K562 (cell line): ENCODE measurements around the gene ZFHX2. TPM values are rescaled to one million over a fixed set of nuclear protein-coding genes. Genes with fewer than 3 reads are reported as not detected.

Experiments
- C11orf30 ChIP-seq: fragments of 450-650 bp; IDR thresholded peaks from 2 replicates; pipeline ENCODE4 v1.6.1; 2016; ENCODE audit warnings: low read depth, mild to moderate bottlenecking
- CEBPG ChIP-seq, 3 experiments: fragments of 200-800 bp in 1 of 3; sonication (Bioruptor generic) in 1 of 3; sonication (generic) in 1 of 3; formaldehyde crosslinking in 1 of 3; IDR thresholded peaks in 2 of 3; conservative IDR thresholded peaks in 1 of 3; 2 replicates each; pipeline versions ENCODE4 v1.6.1 to v1.8.0; 2016 to 2022; ENCODE audit warnings: missing compliant biosample characterization in 2 of 3, missing genetic modification characterization in 2 of 3, mild to moderate bottlenecking in 1 of 3, missing genetic modification reagents in 1 of 3
- CREM ChIP-seq: IDR thresholded peaks from 2 replicates; pipeline ENCODE4 v1.6.1; 2014; ENCODE audit warnings: antibody characterized with exemption, low read depth
- DIDO1 ChIP-seq: fragments of 450-650 bp; IDR thresholded peaks from 2 replicates; pipeline ENCODE4 v1.6.1; 2016; ENCODE audit warnings: low read depth, missing biosample characterization, missing genetic modification characterization
- E2F3 ChIP-seq: fragments of 250-450 bp; sonication (Bioruptor Pico); IDR thresholded peaks from 2 replicates; pipeline ENCODE4 v1.4.0; 2020; ENCODE audit warnings: mild to moderate bottlenecking
- ELF2 ChIP-seq: fragments of 250-450 bp; sonication (Bioruptor Pico); IDR thresholded peaks from 2 replicates; pipeline ENCODE4 v1.5.0; 2021; ENCODE audit warnings: mild to moderate bottlenecking
- GABPB1 ChIP-seq: sonication (generic); formaldehyde crosslinking; IDR thresholded peaks from 2 replicates; pipeline ENCODE4 v1.8.0; 2022; ENCODE audit warnings: mild to moderate bottlenecking, missing genetic modification reagents
- MAZ ChIP-seq, 2 experiments: fragments of 450-650 bp in 1 of 2; sonication (generic) in 1 of 2; formaldehyde crosslinking; IDR thresholded peaks in 1 of 2; conservative IDR thresholded peaks in 1 of 2; 2 replicates each; pipeline versions ENCODE4 v1.4.0 to v1.5.0; 2020; ENCODE audit warnings: mild to moderate bottlenecking in 1 of 2, missing genetic modification reagents in 1 of 2
- NR2C1 ChIP-seq, 2 experiments: fragments of 450-650 bp; IDR thresholded peaks; 2 replicates each; pipeline ENCODE4 v1.6.1; 2017; ENCODE audit warnings: mild to moderate bottlenecking in 2 of 2, antibody characterized with exemption in 1 of 2, inconsistent platforms in 1 of 2, missing compliant biosample characterization in 1 of 2, missing genetic modification characterization in 1 of 2
- PHF8 ChIP-seq: fragments of 200-600 bp; sonication (generic); IDR thresholded peaks from 2 replicates; pipeline ENCODE4 v1.6.1; 2012; ENCODE audit warnings: mixed run types, mild to moderate bottlenecking, inconsistent platforms, low read length, moderate library complexity, borderline replicate concordance
- RFX1 ChIP-seq: fragments of 450-650 bp; IDR thresholded peaks from 2 replicates; pipeline ENCODE4 v1.6.1; 2016; ENCODE audit warnings: mild to moderate bottlenecking, moderate library complexity
- RUNX1 ChIP-seq: sonication (generic); IDR thresholded peaks from 2 replicates; pipeline ENCODE4 v1.6.1; 2016; ENCODE audit warnings: antibody characterized with exemption, low read depth
- SAP30 ChIP-seq: fragments of 200-600 bp; sonication (generic); IDR thresholded peaks from 2 replicates; pipeline ENCODE4 v1.6.1; 2012; ENCODE audit warnings: borderline replicate concordance, low read depth, mild to moderate bottlenecking, moderate library complexity, low read length, control low read depth, inconsistent platforms; ENCODE audit not compliant: insufficient read depth, poor library complexity, severe bottlenecking
- SIN3A ChIP-seq, 2 experiments: fragments of 150-350 bp in 1 of 2; IDR thresholded peaks; 2 replicates each; pipeline ENCODE4 v1.6.1; 2011 to 2016; ENCODE audit warnings: borderline replicate concordance in 2 of 2, low read depth in 2 of 2, low read length in 2 of 2, mild to moderate bottlenecking in 2 of 2, moderate library complexity in 2 of 2; ENCODE audit not compliant: control insufficient read depth in 1 of 2
- ZBTB17 ChIP-seq: fragments of 450-650 bp; formaldehyde crosslinking; IDR thresholded peaks from 2 replicates; pipeline ENCODE4 v1.4.0; 2020; ENCODE audit warnings: mild to moderate bottlenecking
- ZNF165 ChIP-seq: fragments of 250-450 bp; sonication (Bioruptor Pico); IDR thresholded peaks from 2 replicates; pipeline ENCODE4 v1.4.0; 2020; ENCODE audit warnings: borderline replicate concordance
- ZNF347 ChIP-seq: fragments of 450-650 bp; formaldehyde crosslinking; IDR thresholded peaks from 2 replicates; pipeline ENCODE4 v1.4.0; 2020; ENCODE audit warnings: low read depth, mild to moderate bottlenecking, moderate library complexity
- ZNF644 ChIP-seq: fragments of 200-800 bp; sonication (Bioruptor generic); IDR thresholded peaks from 2 replicates; pipeline ENCODE4 v1.6.1; 2016; ENCODE audit warnings: low read depth, missing genetic modification characterization, missing compliant biosample characterization
- polyA plus RNA-seq, 8 experiments: library from polyadenylated mRNA; depleted of rRNA in 4 of 8; stranded (reverse) in 5 of 8; unstranded in 3 of 8; fragments of >200 nt; fragmentation: Nextera tagmentation in 2 of 8; fragmentation: Illumina TruSeq in 1 of 8; extraction: Ambion mirVana in 2 of 8; extraction: Trizol in 1 of 8; gene quantifications; 2 replicates each; pipeline versions ENCODE4 v1.2.1 to v1.2.3, GENCODE V29; 2011 to 2014; ENCODE audit warnings: inconsistent platforms in 1 of 8, missing spikeins in 1 of 8
- total RNA-seq, 7 experiments: library from RNA; depleted of rRNA in 6 of 7; stranded (reverse); fragments of >200 nt in 6 of 7; fragmentation: Illumina TruSeq in 2 of 7; extraction: Trizol in 2 of 7; gene quantifications; 2 replicates each; pipeline versions ENCODE4 v1.2.1 to v1.2.3, GENCODE V29; 2011 to 2021; ENCODE audit warnings: low replicate concordance in 1 of 7
- TF ChIP-seq, protein P1 (sequence below): fragments of 450-650 bp; IDR thresholded peaks from 2 replicates; pipeline ENCODE4 v1.6.1; 2017; ENCODE audit warnings: antibody characterized with exemption, mild to moderate bottlenecking
- TF ChIP-seq, protein P2 (sequence below): conservative IDR thresholded peaks from 2 replicates; pipeline ENCODE4 v1.6.1; 2011; ENCODE audit warnings: low read depth, mild to moderate bottlenecking, low read length; ENCODE audit not compliant: control insufficient read depth

The ZFHX2 gene
- total and polyA plus RNA-seq, 9 of the 15 experiments (the other 6 are each of a cell fraction or from before 2014, with no cell fraction given): 0.06 to 0.11 (median 0.11) TPM; not detected in 4

DNA sequence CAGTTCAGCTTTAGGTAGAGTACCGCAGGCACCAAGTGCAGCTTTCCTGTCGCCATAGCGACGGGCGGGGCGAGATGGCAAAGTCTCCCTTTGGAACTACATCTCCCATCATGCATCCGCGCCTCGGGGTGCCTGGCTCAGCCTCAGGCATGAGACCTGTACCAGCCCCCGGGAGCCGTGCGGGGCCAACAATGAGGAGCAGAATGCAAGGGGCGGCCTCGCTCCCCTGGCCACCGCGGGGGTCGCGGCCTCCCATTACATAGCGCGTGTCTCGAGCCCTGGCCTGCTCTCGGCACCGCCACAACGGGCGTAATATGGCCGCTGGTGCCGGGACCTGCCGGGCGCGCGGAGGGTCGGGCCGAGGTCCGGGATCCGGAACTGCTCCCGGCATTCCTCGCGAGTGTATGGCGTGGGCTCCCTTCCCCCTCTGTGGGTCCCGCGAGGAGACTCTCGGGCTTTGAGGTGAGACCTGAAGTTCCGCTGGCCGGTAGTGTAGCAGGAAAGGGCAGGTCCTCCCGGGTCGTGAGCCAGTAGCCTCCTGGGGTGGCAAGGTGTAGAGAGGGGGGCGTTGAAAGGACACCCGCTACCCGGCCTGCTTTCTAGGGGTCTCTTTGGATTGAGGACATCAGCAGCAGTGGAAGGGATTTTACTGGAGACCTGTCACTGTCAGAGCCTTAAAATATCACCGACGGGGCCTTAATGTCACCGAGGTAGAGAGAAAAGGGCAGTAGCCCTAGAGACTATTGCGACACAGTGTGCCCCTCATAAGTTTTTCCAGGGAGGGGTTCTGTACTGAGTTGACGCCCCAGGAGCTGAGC, 4.5 kb upstream of the ZFHX2 start, which contains the start of gene THTPA (continued):
- TF ChIP-seq SIN3A (IDR thresholded peaks at IDR 0.05; ENCODE audit: borderline replicate concordance in 2 of 2, control insufficient read depth in 1 of 2, low read depth in 2 of 2, low read length in 2 of 2) (peak in 1 of 2 experiments; percentile 22; a peak in 1 of 4 replicates), PHF8 (peak; percentile 78; the same call in 1 of the 2 replicates), ZNF644 (peak; percentile 56; the same call in 1 of the 2 replicates), SAP30 (no peak), RUNX1 (no peak), NR2C1 (IDR thresholded peaks at IDR 0.05) (peak; percentile 43; the same call in 1 of the 2 replicates), NR2C1 (tag; IDR thresholded peaks at IDR 0.05) (peak; percentile 74), MAZ (CRISPR knock-in tag; conservative IDR thresholded peaks at IDR 0.05 in 1 of 2, IDR thresholded peaks at IDR 0.05 in 1 of 2) (peak; percentile 69 to 70), ZNF165 (CRISPR knock-in tag) (0 out of 2 replicates have a peak, but pooled peaks have one; percentile 28), ZNF347 (CRISPR knock-in tag) (no peak), C11orf30 (peak; percentile 36; the same call in 1 of the 2 replicates), ELF2 (CRISPR knock-in tag) (0 out of 2 replicates have a peak, but pooled peaks have one; percentile 26), DIDO1 (tag) (0 out of 2 replicates have a peak, but pooled peaks have one; percentile 42), E2F3 (CRISPR knock-in tag) (no peak), CREM (peak; percentile 47), ZBTB17 (peak; percentile 63; the same call in 1 of the 2 replicates), RFX1 (peak; percentile 97), GABPB1 (peak; percentile 53; the same call in 1 of the 2 replicates), CEBPG (CRISPR knock-in tag; IDR thresholded peaks at IDR 0.05) (peak; percentile 40; the same call in 1 of the 2 replicates), CEBPG (tag; conservative IDR thresholded peaks at IDR 0.05 in 1 of 2, IDR thresholded peaks at IDR 0.05 in 1 of 2) (peak; percentile 25 to 51; a peak in 2 of 4 replicates)
- TF ChIP-seq, protein P1, sequence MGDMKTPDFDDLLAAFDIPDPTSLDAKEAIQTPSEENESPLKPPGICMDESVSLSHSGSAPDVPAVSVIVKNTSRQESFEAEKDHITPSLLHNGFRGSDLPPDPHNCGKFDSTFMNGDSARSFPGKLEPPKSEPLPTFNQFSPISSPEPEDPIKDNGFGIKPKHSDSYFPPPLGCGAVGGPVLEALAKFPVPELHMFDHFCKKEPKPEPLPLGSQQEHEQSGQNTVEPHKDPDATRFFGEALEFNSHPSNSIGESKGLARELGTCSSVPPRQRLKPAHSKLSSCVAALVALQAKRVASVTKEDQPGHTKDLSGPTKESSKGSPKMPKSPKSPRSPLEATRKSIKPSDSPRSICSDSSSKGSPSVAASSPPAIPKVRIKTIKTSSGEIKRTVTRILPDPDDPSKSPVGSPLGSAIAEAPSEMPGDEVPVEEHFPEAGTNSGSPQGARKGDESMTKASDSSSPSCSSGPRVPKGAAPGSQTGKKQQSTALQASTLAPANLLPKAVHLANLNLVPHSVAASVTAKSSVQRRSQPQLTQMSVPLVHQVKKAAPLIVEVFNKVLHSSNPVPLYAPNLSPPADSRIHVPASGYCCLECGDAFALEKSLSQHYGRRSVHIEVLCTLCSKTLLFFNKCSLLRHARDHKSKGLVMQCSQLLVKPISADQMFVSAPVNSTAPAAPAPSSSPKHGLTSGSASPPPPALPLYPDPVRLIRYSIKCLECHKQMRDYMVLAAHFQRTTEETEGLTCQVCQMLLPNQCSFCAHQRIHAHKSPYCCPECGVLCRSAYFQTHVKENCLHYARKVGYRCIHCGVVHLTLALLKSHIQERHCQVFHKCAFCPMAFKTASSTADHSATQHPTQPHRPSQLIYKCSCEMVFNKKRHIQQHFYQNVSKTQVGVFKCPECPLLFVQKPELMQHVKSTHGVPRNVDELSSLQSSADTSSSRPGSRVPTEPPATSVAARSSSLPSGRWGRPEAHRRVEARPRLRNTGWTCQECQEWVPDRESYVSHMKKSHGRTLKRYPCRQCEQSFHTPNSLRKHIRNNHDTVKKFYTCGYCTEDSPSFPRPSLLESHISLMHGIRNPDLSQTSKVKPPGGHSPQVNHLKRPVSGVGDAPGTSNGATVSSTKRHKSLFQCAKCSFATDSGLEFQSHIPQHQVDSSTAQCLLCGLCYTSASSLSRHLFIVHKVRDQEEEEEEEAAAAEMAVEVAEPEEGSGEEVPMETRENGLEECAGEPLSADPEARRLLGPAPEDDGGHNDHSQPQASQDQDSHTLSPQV: no peak
- TF ChIP-seq, protein P2, sequence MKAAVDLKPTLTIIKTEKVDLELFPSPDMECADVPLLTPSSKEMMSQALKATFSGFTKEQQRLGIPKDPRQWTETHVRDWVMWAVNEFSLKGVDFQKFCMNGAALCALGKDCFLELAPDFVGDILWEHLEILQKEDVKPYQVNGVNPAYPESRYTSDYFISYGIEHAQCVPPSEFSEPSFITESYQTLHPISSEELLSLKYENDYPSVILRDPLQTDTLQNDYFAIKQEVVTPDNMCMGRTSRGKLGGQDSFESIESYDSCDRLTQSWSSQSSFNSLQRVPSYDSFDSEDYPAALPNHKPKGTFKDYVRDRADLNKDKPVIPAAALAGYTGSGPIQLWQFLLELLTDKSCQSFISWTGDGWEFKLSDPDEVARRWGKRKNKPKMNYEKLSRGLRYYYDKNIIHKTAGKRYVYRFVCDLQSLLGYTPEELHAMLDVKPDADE: 0 out of 2 replicates have a peak, but pooled peaks have one; percentile 34
